ENCODE measurements around the gene ZP1.
"Not testable (repeated sequence)": the region's sequence is repeated elsewhere in the genome, so short reads cannot be mapped to it uniquely, and the experiment has no call there.

The ZP1 gene

DNA sequence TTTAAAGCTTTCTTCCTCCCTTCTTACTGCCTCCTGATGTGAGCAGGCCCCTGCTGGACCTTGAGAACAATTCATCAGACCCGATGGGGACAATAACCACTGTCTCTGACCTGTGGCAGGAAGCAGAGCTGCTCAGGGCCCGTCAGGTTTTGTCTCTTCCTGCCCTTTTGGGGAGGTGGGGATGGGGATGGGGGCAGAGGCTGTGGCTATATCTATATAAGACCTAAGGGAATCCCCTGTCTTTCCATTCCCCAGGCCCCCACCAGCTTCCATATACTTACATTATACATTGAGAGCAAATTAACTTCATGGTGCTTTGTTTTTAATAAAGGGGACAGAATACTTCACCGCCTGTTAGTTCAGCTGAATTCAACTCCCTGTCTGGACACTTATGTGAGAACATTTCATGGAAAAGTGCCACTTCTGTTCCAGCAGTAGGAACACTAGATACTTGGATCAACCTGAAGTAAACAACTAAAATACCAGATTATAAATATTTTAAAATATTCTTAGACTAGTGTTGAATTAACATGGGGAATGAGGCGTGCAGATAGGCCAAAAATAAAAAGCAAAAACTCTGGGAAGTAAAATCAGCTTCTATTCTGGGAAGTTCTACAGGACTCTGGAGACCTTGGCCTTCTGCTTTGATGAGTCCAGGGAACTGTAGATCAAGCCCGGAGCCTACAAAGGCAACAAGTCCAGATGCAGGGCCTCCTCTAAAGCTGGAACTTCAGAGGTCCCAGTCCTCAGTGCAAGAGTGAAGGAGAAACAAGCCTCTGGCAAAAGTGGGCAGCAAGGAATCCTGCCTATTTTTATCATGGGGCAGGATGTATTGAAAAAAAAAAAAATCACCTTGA lies 11.1 kb downstream of the ZP1 start:
- no peak for DNase-seq (ENCODE audit: low read depth)

DNA sequence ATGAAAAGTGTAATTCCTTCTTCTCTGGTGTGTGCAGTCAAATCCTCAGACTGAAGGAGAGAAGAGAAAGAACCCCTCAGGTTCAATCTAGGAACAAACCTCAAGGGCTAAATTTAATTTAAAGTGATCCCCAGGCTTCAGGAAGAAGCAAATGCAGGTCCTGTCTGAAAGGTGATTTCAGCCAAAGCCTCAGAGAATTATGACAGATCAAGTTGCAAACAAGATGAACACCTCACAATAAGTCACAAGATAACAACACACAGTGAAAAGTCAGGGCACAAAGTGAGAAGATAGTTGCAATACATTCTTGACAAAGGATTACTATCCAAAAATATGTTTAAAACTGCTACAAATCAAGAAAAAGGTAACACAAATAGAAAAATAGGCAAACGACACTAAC lies 11.8 kb downstream of the ZP1 start:
- no peak for DNase-seq (ENCODE audit: low read depth)

DNA sequence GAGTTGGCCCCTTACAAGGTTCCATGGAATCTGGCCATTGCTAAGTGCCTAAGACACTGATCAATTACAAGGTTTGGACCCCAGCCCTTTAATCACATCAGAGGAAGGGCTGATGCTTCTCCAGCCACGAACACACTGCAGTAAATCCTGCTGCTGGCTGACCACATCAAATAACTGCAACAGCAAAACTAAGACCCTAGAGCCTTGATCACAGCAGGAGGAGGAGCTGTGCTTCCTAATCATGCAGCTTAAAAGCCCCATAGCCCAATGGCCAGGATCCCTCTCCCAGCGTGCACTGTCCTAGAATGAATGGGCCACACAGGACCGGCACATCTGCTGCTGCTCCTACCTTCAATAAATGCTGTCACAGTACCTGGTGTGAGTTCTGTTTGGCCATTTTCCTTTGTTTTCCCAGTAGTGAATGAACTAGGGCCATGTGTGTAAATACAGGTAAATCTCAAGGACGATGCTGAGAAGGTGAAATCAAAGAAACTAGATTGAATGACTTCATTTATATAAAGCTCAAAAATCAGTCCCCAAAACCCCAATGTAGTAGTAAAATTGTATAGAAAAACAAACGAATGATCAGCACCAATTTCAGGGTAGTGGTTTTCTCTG lies 12.7 kb downstream of the ZP1 start:
- DNase-seq (ENCODE audit: low read depth): no peak

DNA sequence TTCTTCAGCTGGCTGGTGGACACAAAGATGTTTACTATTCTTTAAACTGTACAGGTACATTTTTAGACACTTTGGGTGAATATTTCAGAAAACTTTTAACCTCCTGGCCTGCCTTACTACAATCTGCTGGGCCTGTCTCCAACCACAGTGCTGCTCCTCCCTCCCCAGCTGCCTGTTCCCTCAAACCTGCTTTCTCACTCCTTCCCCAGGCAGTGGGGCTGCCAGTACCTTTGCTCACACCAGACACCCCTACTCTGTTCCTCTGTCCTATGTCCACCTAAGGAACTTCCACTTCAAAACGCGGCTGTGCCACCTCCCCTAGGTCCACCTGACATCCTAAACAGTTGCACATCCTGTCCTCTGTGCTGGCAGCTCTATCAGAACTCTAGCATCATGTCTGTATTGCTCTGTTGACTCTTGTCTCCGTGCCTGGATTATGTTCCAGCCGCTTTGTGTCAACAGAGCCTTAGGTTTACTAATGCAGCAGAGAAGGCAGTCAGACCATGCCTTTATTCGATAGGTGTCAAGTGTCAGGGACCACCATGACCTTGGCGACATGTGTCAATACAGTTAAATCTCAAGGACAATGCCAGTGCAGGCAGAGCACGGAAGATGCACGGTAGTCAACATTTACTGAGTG lies 13.4 kb downstream of the ZP1 start:
- DNase-seq (ENCODE audit: low read depth): no peak

DNA sequence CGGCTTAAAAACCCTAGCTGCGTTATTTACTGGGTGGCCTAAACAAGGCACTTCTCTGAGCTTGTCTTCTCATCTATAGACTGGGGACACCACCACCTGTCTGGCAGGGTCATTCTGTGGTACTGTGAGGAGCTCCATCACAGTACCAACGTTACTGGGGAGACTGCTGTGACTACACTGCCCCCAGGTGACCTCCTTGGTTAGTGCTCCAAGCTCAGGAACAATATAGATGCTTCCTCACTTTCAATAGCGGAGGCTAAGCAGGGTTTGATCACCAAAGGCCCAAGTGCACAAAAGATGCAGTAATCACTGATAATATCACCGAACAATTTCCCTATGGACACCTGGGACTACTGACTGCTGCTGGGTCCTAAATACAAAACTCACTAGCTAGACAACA lies 20.2 kb downstream of the ZP1 start:
- no peak for DNase-seq (ENCODE audit: low read depth)

DNA sequence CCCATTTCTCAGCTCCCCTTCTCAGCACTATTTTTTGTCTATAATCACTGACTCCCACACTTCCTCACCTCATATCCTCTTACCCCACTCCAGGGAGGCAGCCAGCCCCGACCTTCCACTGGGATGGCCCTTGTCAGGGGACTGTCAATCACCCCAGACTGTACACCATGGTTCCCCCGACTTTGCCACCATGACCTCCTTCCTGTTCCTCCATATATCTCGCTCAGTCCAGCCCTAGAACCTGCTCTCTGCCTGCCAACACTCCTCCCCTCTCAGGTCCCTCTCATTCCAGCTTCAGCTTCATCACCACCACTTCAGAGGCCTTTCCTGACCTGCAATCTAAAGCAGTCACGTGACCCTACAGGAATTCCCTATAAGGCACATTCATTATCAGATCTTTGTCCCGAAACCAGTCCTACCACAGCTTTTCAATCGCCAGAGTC lies 22.5 kb downstream of the ZP1 start:
- no peak for DNase-seq (ENCODE audit: low read depth)

DNA sequence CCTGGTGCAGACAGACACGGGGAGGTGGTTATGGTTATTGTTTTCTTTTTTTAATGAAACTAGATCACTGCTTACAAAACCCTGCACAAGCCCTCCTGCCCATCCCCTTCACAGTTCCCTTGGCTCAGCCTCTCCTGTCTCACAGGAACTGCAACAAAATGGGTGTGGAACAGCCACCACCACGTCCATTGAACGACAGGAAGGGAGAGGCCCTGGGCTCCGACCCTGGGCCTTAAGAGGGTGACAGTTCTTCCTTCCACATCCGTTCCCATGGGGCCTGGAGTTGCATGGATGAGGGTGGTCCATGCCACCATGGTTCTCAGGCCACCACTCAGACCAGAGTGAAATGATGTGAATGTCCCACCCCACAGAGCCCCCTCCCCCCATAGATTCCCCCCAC lies 23.4 kb downstream of the ZP1 start:
- peak; percentile 68 for DNase-seq (ENCODE audit: low read depth)

DNA sequence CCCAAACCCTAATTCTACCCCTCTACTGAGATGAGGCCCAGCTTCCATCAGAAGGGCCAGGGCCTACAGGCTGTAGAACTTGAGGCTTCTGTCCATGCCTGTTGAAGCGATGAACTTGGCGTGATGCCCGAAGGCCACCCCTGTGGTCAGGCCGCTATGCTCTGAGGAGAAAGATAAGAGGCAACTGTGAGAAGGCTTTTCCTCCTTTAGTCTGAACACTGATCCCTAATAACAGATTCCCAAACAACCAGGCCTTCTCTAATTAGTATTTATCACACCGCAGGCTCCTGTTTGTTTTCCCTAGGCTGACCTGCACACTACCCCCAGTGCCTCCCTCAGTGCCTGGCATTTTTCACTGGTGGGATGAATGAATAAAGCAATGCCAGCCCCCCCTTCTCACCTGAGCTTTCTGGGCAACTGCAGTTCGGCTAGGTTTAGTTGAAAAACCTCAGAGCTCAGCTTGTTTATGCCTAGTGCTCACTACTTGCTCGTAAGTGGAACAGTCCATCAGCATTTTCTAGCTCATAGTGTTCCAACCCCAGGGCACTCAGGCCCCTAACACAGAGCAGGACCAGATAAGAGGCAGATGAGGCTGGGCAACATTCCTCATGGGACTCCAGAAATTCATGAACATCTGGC lies 23.9 kb downstream of the ZP1 start:
- peak; percentile 85 for DNase-seq (ENCODE audit: low read depth)

DNA sequence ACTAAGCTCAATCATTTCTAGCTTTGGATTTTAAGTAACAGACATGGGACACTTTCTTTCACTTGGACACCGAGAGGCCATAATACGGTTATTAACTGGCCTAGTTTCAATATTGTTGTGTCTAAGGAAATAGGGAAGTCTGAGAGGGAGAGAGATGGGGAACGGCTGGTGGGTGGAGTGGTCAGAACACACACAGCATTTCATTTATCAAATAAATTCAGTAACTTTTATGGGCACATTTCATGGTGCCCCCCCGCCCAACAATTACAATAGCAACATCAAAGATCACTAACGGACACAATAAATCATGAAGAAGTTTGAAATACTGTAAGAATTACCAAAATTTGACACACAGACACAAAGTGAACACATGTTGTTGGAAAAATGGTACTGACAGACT lies 28.3 kb downstream of the ZP1 start:
- no peak for DNase-seq (ENCODE audit: low read depth)

DNA sequence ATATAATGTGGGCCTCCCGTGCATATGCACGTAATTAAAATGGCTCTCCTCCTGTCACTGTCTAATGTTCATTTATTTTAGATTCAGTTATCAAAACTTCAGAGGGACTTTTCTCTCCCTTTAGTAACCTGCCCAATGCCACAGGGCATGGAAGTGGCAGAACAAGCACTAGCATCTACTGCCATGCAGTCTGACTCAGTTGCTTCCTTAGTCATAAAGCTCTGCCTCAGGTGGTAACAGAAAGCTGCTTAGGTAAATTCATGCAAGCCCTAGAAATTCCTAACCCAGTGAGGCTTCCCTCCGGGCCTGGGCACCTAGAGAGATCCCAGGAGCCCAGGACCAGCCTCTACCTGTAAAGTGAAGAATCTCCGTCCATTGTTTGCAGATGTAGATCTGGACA lies 30.2 kb downstream of the ZP1 start:
- no peak for DNase-seq (ENCODE audit: low read depth)

DNA sequence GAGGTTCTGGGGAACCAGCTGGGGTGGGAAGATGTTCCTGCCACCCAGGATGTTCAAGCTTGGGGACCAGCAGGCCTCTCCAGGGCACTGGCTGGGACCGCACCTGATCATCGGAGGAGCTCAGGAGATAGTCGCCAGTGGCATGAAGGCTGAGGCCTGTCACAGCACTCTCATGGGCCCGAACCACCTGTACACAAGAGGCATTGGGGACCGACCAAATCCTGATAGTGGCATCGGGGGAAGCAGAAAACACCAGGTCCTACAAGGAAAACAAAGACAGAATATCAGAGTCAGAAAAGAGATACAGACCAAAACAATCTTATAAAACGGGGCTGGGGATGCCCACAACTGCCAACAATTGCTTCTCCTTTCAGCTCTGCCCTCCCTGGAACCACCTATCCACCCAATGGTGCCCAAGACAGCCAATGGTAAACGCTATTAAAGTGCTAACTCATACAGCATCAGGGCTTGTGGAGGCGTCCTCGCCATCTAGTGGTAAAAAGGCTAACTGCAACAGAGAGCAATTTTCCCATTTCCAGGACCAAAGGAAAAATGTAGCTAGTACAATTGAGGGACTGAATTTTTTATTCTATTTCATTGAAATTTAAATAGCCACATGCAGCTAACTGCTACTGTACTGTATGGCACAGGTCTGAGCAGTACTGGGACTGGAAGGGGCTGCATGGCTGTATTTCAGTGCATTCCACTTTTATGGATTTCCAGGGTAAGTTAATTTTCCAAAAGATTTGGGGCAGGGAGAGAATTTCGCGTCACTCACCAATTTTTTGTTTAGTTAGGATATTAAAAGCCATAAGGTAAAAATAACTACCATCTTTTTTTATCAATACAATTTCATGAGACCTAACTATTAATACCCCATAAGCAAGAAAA lies 31.9 kb downstream of the ZP1 start:
- DNase-seq (ENCODE audit: low read depth): no peak

DNA sequence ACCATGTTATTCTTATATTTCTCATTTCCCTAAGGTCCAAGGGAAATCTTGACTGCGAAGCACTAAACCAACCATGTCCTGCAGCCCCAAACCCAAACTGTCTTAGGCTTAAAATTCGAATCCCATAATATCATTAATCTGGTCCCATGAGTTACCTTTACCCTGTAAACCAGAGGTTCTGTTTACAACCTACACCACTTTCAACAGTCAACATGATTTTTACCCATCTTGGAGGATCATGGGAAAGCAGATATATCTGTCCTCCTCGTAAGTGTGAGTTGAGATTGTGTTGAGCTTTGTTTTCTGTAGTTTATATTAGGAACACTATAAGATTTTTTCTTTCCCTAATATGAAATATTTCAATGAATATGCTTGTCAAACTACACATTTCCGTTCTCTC lies 32.6 kb downstream of the ZP1 start:
- DNase-seq (ENCODE audit: low read depth): no peak

DNA sequence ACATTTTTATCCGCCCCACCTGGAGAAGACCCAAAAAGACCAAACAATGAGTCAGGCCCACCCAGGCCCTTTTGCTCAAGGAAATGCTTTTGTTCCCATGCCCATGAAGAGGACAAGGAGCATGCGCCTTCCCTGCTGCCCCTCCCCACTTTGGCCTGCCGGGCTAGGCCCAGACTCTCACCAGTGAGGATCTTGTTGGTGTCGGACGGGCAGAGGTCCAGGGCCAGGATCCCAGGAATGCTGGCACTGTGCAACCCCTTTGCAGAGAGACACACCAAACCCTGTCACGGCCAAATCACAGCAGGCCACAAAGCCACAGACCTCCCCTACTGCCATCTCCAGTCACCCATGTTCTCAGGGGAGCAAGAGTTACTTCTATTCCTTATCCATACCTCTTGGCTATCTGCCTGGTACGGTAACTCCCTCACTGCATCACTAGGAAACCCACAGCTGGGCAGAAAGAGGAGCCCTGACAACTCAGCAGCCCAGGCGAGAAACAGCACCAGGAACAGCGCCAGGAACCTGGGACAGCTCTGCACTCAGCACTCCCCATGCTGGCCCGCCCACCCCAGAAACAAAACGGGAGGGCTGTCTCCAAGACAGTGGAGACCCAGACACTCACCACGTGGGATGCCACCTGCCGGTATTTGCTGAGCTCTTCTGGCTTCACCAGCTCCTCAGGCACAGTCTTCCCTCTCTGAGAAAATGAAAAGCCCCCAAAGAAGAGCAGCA lies 33.5 kb downstream of the ZP1 start:
- DNase-seq (ENCODE audit: low read depth): no peak

DNA sequence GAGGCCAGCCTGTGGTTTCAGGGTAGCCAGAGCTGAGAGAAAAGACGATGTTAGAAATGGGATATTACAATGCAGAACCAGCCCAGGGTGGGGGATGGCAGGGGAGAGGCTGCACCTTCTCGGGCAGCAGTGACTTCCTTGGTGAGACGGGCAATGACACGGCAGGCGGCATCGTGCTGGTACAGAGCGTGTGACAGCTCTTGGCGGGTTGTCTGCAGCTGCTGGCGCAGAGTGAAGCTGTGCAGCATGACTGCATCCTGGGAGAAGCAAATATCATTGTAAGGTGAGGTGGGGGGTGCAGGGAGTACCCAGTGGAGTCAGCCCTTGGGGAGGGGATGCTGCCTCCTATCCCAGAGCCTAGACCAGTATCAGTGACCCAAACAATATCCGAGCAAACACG lies 35.3 kb downstream of the ZP1 start:
- DNase-seq (ENCODE audit: low read depth): no peak

DNA sequence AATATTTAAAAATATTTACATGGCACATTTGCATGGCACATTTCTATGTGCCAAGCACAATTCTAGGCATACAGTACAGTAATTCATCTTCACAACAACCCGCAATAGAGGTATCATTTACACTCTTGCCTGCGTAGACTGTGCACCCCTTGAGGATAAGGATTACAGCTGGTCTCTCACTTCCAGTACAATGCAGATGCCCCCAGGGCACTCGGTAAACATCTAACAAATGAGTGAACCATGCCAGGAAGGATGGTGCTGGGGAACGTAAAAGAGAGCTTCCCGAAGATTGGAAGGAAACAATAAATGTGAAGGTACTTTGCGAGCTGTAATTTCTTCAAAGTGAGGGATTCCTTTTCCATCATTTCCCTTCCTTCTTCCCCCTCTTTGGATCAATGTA lies 37.7 kb downstream of the ZP1 start:
- DNase-seq (ENCODE audit: low read depth): no peak

DNA sequence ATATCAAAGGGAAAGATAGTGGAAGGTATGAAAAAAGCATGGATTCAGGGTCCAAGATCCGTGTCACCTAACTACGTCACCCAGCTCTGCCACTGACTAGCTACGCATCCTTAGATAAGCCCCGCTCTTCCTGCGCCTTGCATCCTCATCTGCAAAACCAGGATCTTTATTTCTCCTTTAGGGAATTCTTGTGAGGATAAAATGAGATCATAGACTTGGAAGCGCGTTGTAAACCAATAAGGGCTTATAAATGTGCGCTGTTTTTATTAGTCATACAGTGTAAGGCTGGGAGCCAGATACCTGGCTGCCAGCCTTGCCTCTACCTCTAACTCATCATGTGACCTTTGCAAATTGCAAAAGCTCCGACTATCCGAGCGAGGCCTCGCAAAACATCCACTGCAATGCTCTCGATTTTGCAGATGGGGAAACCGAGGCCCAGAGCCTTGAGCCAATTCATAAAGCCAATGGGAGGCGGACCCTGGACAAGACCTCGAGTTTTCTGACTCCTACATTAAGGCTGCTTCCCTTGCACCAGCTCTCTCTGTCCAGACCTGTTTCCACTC lies 38.3 kb downstream of the ZP1 start:
- no peak for DNase-seq (ENCODE audit: low read depth)

DNA sequence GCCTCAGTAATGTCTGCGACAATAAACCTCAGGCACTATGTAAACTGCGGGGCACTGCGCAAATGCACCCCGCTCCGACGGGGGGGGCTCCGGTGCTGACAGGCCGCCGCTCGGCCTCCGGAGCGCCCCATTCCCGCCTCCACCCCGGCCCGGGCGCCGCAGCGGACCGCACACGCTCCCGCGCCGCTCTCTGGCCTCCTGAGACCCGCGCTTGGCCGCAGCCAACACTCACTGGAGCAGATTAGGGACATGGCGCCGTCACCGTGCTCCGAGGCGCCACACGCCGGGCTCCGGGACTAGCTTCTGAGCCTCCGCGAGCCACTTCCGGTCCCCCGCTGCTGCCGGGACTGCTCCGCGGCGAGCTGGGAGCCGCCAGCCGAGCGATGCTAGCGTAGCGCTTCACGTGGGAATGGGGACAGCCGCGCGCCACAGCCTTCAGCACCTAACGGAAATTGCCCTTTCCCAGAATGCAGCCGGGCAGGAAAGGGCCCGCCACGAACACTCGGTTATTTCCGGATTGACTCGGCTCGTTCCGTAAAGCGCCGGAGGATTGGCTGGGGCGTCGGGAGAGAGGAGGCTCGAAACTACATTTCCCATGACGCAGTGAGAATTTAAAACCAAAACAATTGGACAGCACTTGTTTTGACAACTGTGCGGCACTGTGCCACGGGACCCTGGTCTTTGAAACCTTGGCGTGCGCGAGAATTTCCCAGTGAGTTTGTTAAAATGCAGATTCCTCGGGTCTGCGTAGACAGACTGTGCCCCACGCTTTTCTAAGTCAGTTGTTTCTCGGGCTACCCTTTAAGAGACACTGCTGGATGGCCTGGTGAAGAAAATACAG lies 39.0 kb downstream of the ZP1 start, which contains the start of gene PRPF19:
TSS of gene PRPF19 (minus strand) at position 454 of the 841 bp plus-strand sequence. CDS start at position 251, 203 bp downstream.
- peak; percentile 81 for DNase-seq (ENCODE audit: low read depth)

DNA sequence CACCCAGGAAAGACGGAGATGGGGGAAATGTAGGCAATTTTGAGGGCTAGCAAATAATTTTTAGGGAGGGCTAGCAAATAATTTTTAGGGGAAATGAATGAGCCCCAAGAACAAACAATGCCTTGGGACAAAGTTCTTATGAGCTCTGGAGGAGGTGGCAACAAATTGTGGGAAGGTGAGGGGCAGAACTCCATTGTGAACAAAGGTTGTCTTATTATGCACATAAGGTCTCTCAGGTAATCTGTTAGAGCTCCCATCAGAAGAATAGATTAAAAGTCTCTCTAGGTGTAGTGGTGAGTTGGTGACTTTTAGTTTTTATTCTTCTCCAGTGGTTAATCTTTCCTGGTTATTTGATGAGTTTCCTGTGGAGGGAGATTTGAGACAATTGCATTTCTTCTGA lies 41.5 kb downstream of the ZP1 start:
- no peak for DNase-seq (ENCODE audit: low read depth)

DNA sequence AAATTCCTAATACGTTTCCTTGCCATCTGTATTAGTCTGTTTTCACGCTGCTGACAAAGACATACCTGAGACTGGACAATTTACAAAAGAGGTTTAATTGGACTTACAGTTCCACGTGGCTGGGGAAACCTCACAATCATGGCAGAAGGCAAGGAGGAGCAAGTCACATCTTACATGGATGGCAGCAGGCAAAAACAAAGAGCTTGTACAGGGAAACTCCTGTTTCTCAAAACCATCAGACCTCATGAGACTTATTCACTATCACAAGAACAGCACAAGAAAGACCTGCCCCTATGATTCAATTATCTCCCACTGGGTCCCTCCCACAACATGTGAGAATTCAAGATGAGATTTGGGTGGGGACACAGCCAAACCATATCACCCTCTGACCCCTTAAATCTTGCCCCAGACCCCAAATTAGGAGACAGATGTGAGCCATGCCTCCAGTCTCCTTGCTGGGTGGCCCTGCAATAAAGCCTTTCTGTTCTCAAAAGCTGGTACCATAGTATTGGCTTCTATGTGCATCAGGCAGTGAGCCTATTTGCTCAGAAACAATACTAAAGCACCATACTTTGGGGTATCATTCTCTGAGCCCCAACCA lies 42.4 kb downstream of the ZP1 start:
- DNase-seq (ENCODE audit: low read depth): not testable (repeated sequence)
